AG10803 (cell line): ENCODE measurements around the gene CAMSAP2.
A peak's percentile ranks its signal among the peaks of the same experiment; 100 is the strongest.

Source experiments
- DNase-seq: peaks from one replicate; pipeline ENCODE4 v3.0.0; 2010; ENCODE audit warnings: low read depth
- H3K4me3 ChIP-seq: 2 replicates; pipeline ENCODE4 v1.5.1; 2011; ENCODE audit warnings: mild to moderate bottlenecking, low read length, control low read depth
- CTCF ChIP-seq: conservative IDR thresholded peaks from 2 replicates; pipeline ENCODE4 v1.5.1; 2011; ENCODE audit warnings: mild to moderate bottlenecking, low read length, control low read depth, inconsistent platforms

Gene CAMSAP2

GRCh38 chr1:200727257-200727656 lies 11.4 kb upstream of the CAMSAP2 start:
- TF ChIP-seq CTCF: no peak
- H3K4me3 ChIP-seq: no peak overlapping the region
- no peak for DNase-seq

DNA sequence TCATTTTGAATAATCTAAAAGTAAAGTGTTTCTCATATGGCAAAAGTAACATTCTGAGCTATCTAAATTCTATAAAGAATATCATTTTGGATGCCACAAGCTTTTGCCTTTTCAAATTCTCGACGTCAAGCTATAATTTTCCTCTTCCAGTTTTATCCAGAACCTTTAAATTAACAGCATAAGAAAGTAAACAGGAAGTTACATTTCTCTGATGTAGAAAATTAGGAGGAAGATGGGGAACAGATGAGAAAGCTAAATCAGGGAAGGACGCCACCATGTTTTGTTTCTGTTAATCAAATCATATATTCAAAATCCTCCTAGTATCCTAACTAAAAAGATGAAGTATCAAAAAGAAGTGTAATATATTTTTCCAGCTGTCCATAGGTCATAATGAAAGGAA lies 8.8 kb upstream of the CAMSAP2 start:
- H3K4me3 ChIP-seq: no peak overlapping the region
- no peak for TF ChIP-seq CTCF
- DNase-seq: peak; percentile 12

- TF ChIP-seq CTCF: no peak
- no peak for DNase-seq
- H3K4me3 ChIP-seq: no peak overlapping the region
These were observed 6.9 kb upstream of the CAMSAP2 start for GRCh38 chr1:200731654-200732332.

DNA sequence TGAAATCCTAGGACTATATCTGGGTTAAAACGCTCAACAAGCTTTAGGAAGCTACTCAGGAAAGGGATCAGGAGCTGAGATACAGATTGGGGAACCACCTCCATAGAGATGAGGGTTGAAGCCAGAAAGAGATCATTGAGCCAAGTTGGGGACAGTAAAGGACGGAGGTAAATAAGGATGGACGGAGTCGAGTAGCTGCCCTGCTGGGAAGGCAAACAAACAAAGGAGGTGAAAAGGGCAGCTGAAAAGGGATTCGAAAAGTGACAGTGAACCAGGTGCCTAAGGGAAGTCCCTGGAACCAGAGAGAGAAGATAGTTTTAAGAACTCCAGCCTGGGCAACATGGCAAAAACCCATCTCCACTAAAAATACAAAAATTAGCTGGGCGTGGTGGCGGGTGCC lies 6.3 kb upstream of the CAMSAP2 start:
- DNase-seq: no peak
- TF ChIP-seq CTCF: no peak
- H3K4me3 ChIP-seq: no peak overlapping the region

- no peak for TF ChIP-seq CTCF
- H3K4me3 ChIP-seq: no peak overlapping the region
- no peak for DNase-seq
These were observed 4.8 kb upstream of the CAMSAP2 start for GRCh38 chr1:200733907-200734306.

- H3K4me3 ChIP-seq: peak overlapping the region; percentile 52; the same call in 1 of the 2 replicates
- no peak for TF ChIP-seq CTCF
- DNase-seq: no peak
These were observed 924 bp upstream of the CAMSAP2 start for GRCh38 chr1:200737647-200738291.
